SK-N-DZ (cell line): ENCODE results near the gene CNPY2.

Experiments
- small RNA-seq, 2 experiments: library from RNA; depleted of rRNA; stranded (forward); fragments of <200 nt; gene quantifications; one replicate each; pipeline ENCODE3, GENCODE V24; 2014

The CNPY2 gene

Small RNAs within 50 kb of the gene (small RNA-seq; reads per million reads assigned to genes)
- 0.03 to 0.04 reads per million in 2 experiments for gene RNU7-40P
